Gastrocnemius medialis (tissue), 4 donors: Measurements from ENCODE around the gene RUNX3. TPM values are rescaled to one million over a fixed set of nuclear protein-coding genes. Genes with fewer than 3 reads are reported as not detected.

Experiments used
- ATAC-seq, 2 donors: fragments of 150-250 bp; one replicate each; pipeline ENCODE4 v1.9.1; 2016
- DNase-seq, 2 donors: peaks; one replicate each; pipeline ENCODE4 v3.0.0-alpha.2; 2019
- H3K27ac ChIP-seq, 4 donors: fragments of 200-600 bp; sonication (generic); 1 replicate in 1 of 4; 2 replicates in 3 of 4; pipeline ENCODE4 v1.5.1; 2016 to 2018; ENCODE audit warnings: mild to moderate bottlenecking in 2 of 4, moderate library complexity in 1 of 4
- H3K27me3 ChIP-seq, 3 donors: fragments of 200-600 bp; sonication (generic) in 2 of 3; 1 replicate in 1 of 3; 2 replicates in 2 of 3; pipeline versions ENCODE4 v1.5.1 to v1.6.0; 2016 to 2019; ENCODE audit warnings: mild to moderate bottlenecking in 1 of 3, moderate library complexity in 1 of 3
- H3K36me3 ChIP-seq, 2 donors: fragments of 200-600 bp; sonication (generic) in 1 of 2; one replicate each; pipeline ENCODE4 v1.5.1; 2017 to 2018
- H3K4me1 ChIP-seq, 2 donors: fragments of 200-600 bp; sonication (generic) in 1 of 2; one replicate each; pipeline ENCODE4 v1.5.1; 2016 to 2017; ENCODE audit warnings: mild to moderate bottlenecking in 2 of 2
- H3K4me3 ChIP-seq, 4 donors: fragments of 200-600 bp; sonication (generic) in 3 of 4; 1 replicate in 1 of 4; 2 replicates in 3 of 4; pipeline ENCODE4 v1.5.1; 2016 to 2019; ENCODE audit warnings: mild to moderate bottlenecking in 2 of 4
- H3K9me3 ChIP-seq, 3 donors: fragments of 200-600 bp; sonication (generic) in 2 of 3; 1 replicate in 1 of 3; 2 replicates in 2 of 3; pipeline ENCODE4 v1.5.1; 2016 to 2019
- CTCF ChIP-seq, 5 experiments: fragments of 450-650 bp in 3 of 5; fragments of 200-600 bp in 2 of 5; sonication (generic) in 2 of 5; IDR thresholded peaks in 4 of 5; conservative IDR thresholded peaks in 1 of 5; 1 replicate in 4 of 5; 2 replicates in 1 of 5; pipeline ENCODE4 v1.5.1; 2016 to 2019; ENCODE audit warnings: antibody characterized with exemption in 5 of 5, mild to moderate bottlenecking in 3 of 5, moderate library complexity in 3 of 5
- POLR2A ChIP-seq, 2 donors: fragments of 450-650 bp; IDR thresholded peaks; one replicate each; pipeline ENCODE4 v1.6.1; 2017; ENCODE audit warnings: antibody characterized with exemption in 2 of 2, mild to moderate bottlenecking in 2 of 2, moderate library complexity in 2 of 2
- in situ Hi-C, 4 donors: fragments of 200-750 bp; cut with MboI; loops; one replicate each; pipeline versions ENCODE4 v1.15.0 to v1.8.0; 2017; ENCODE audit warnings: low sequenced_read_pairs in 4 of 4
- intact Hi-C: fragments of 100-400 bp; cut with DNase I; formaldehyde crosslinking; loops from one replicate; pipeline ENCODE4 v1.15.1; 2023; ENCODE audit warnings: low total_unique reads
- total RNA-seq, 4 donors: library from RNA; depleted of rRNA; stranded (reverse); fragments of >200 nt; gene quantifications; one replicate each; pipeline versions ENCODE4 v1.1.0 to v1.2.3, GENCODE V29; 2016

RUNX3 gene
- total RNA-seq, 4 donors from 2014 or later = 0.13 to 1.9 (median 0.74) TPM

GRCh38 chr1:24939040-24939674 lies 9.1 kb upstream of the RUNX3 start:
- Histone ChIP-seq H3K9me3 (no peaks in the 10 kb centered on the region), H3K36me3 (no peaks in the 10 kb centered on the region), H3K27me3 (peaks cover 8 to 14% (median 13%) of the 10 kb centered on the region in 3 donors), H3K4me1 (no peaks in the 10 kb centered on the region), H3K27ac (no peak overlapping the region), H3K4me3 (no peak overlapping the region)
- DNase-seq (no peak), ATAC-seq (no peak)
- intact Hi-C loops = loop anchor here (10.0 kb wide), 1 partner anchor 266 kb away; no protein-coding TSS in a partner anchor
- in situ Hi-C loops = loop anchor here in 1 of 4 donors (10.0 kb wide), 1 partner anchor 166 kb away; no protein-coding TSS in a partner anchor
- no peak for TF ChIP-seq POLR2A (IDR thresholded peaks at IDR 0.05)
- TF ChIP-seq CTCF (IDR thresholded peaks at IDR 0.05 in 4 of 5, conservative IDR thresholded peaks at IDR 0.05 in 1 of 5) = no peak

DNA sequence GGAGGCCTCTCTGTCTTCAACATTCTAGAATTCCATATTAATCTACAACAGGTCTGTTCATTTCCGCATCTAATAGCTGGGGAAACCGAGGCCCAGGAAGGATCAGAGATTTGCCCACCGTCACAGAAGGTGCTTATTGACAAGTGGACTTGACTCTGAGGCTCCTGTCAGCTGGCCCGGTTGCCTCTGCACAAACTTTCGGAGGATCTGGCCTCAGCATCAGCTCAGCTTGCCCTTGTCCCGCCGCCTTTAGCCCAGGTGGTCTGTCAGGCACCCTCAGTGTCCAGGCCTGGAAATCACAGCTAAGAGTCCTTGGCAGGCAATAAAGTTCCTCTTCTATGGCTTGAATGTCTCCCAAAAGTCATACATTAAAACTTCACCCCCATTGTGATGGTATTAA lies 8.2 kb upstream of the RUNX3 start:
- intact Hi-C loops (loop anchor here (10.0 kb wide), 1 partner anchor 267 kb away; no protein-coding TSS in a partner anchor), in situ Hi-C loops (loop anchor here in 1 of 4 donors (10.0 kb wide), 1 partner anchor 167 kb away; no protein-coding TSS in a partner anchor)
- Histone ChIP-seq H3K27ac (no peak overlapping the region), H3K36me3 (no peaks in the 10 kb centered on the region), H3K4me3 (no peak overlapping the region), H3K27me3 (peaks cover 14 to 22% (median 22%) of the 10 kb centered on the region in 3 donors), H3K9me3 (no peaks in the 10 kb centered on the region), H3K4me1 (no peaks in the 10 kb centered on the region)
- ATAC-seq (no peak), DNase-seq (no peak)
- TF ChIP-seq POLR2A (IDR thresholded peaks at IDR 0.05) (no peak), CTCF (IDR thresholded peaks at IDR 0.05 in 4 of 5, conservative IDR thresholded peaks at IDR 0.05 in 1 of 5) (no peak)

DNA sequence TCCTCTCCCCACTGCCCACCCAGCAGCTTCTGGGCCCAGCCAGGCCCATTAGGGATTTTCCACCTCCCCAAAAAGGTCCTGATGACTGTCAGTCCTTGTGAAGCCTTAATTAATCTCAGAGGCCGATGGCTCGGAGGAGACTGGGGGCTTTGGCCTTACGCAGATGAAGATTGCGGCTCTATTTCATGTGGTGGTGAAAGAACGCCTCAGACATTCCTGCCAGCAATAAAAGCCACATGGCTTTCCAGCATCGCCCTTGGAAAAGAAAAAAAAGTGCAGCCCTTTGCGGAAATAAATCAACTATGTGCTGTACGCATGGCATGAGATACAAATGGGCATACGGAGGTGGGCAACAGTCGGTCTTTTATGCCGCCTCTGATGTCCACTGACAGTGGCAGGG lies 6.6 kb upstream of the RUNX3 start:
- Histone ChIP-seq H3K4me3 (no peak overlapping the region), H3K9me3 (no peaks in the 10 kb centered on the region), H3K27ac (no peak overlapping the region), H3K4me1 (peaks cover 3 to 5% of the 10 kb centered on the region in 2 donors), H3K36me3 (no peaks in the 10 kb centered on the region), H3K27me3 (peaks cover 29 to 36% (median 35%) of the 10 kb centered on the region in 3 donors)
- in situ Hi-C loops = loop anchor here in 1 of 4 donors (10.0 kb wide), 1 partner anchor 168 kb away; no protein-coding TSS in a partner anchor
- no peak for ATAC-seq
- no peak for DNase-seq
- TF ChIP-seq POLR2A (IDR thresholded peaks at IDR 0.05) (no peak), CTCF (IDR thresholded peaks at IDR 0.05 in 4 of 5, conservative IDR thresholded peaks at IDR 0.05 in 1 of 5) (no peak)
- intact Hi-C loops = loop anchor here (10.0 kb wide), 1 partner anchor 268 kb away; no protein-coding TSS in a partner anchor

- peaks cover 3 to 8% of the 10 kb centered on the region in 2 donors for H3K4me1 ChIP-seq
- ATAC-seq (no peak), DNase-seq (no peak)
- H3K36me3 ChIP-seq = no peaks in the 10 kb centered on the region
- peaks cover 37 to 44% (median 44%) of the 10 kb centered on the region in 3 donors for H3K27me3 ChIP-seq
- intact Hi-C loops = loop anchor here (10.0 kb wide), 1 partner anchor 269 kb away; no protein-coding TSS in a partner anchor
- TF ChIP-seq CTCF (IDR thresholded peaks at IDR 0.05 in 4 of 5, conservative IDR thresholded peaks at IDR 0.05 in 1 of 5) (no peak), POLR2A (IDR thresholded peaks at IDR 0.05) (no peak)
- no peak overlapping the region for H3K27ac ChIP-seq
- H3K4me3 ChIP-seq = no peak overlapping the region
- in situ Hi-C loops = loop anchor here in 1 of 4 donors (10.0 kb wide), 1 partner anchor 169 kb away; no protein-coding TSS in a partner anchor
- no peaks in the 10 kb centered on the region for H3K9me3 ChIP-seq
Measured at GRCh38 chr1:24935615-24936484, 5.8 kb upstream of the RUNX3 start.
